ENCODE measurements around the gene KCNS1. TPM values are rescaled to one million over a fixed set of nuclear protein-coding genes. Genes with fewer than 3 reads are reported as not detected.

Gene KCNS1
- total RNA-seq, 1 experiment from 2014 or later, result not detected

- ATAC-seq (no peak), DNase-seq (no peak)
- Histone ChIP-seq H3K9ac (ENCODE audit: low read length) (no peak overlapping the region), H3K9me3 (ENCODE audit: low read length) (no peaks in the 10 kb centered on the region), H4K20me1 (ENCODE audit: low read length) (no peaks in the 10 kb centered on the region), H3K4me2 (ENCODE audit: low read length) (no peak overlapping the region), H3K79me2 (ENCODE audit: low read length) (no peaks in the 10 kb centered on the region), H2AFZ (ENCODE audit: low read length) (no peak overlapping the region), H3K36me3 (ENCODE audit: low read depth, low read length) (peaks cover 15% of the 10 kb centered on the region), H3K4me1 (ENCODE audit: insufficient read depth, low read length) (no peaks in the 10 kb centered on the region), H3K27me3 (ENCODE audit: low read length) (no peaks in the 10 kb centered on the region), H3K27ac (ENCODE audit: low read length) (no peak overlapping the region), H3F3A (ENCODE audit: low read length, unreplicated experiment) (no peaks in the 10 kb centered on the region), H3K4me3 (ENCODE audit: low read length) (no peak overlapping the region), H3K9me2 (replicated peaks; ENCODE audit: low read length) (no peaks in the 10 kb centered on the region)
- BruUV-seq (replicated peaks), result no TSS peak
- TF ChIP-seq EZH2phosphoT487 (IDR thresholded peaks at IDR 0.05; ENCODE audit: borderline replicate concordance, low read length) (no peak), EZH2 (IDR thresholded peaks at IDR 0.05; ENCODE audit: low read length, unreplicated experiment) (no peak), CTCF (conservative IDR thresholded peaks at IDR 0.05; ENCODE audit: low read depth, low read length) (no peak)
- intact Hi-C loops (cut with micrococcal nuclease), result no loop called here
- CTCF ChIA-PET, result interaction anchor here (0.9 kb wide), 1 partner anchor 246 kb away, joined by 3 read pairs; no protein-coding TSS in a partner anchor
- POLR2A ChIA-PET (ENCODE audit: unreplicated experiment), result no interaction called here
Measured at GRCh38 chr20:45077559-45077958, 23.4 kb downstream of the KCNS1 start.

GRCh38 chr20:45073221-45073620 is 27.7 kb downstream of the KCNS1 start:
- Histone ChIP-seq H3K27ac (ENCODE audit: low read length) (no peak overlapping the region), H3K9me2 (replicated peaks; ENCODE audit: low read length) (no peaks in the 10 kb centered on the region), H3K27me3 (ENCODE audit: low read length) (no peaks in the 10 kb centered on the region), H3F3A (ENCODE audit: low read length, unreplicated experiment) (no peaks in the 10 kb centered on the region), H3K4me1 (ENCODE audit: insufficient read depth, low read length) (peaks cover 5% of the 10 kb centered on the region; the same call in 1 of the 2 replicates), H4K20me1 (ENCODE audit: low read length) (no peaks in the 10 kb centered on the region), H3K9me3 (ENCODE audit: low read length) (no peaks in the 10 kb centered on the region), H3K4me2 (ENCODE audit: low read length) (no peak overlapping the region), H2AFZ (ENCODE audit: low read length) (no peak overlapping the region), H3K79me2 (ENCODE audit: low read length) (no peaks in the 10 kb centered on the region), H3K4me3 (ENCODE audit: low read length) (no peak overlapping the region), H3K9ac (ENCODE audit: low read length) (no peak overlapping the region), H3K36me3 (ENCODE audit: low read depth, low read length) (peaks cover 11% of the 10 kb centered on the region)
- DNase-seq (no peak), ATAC-seq (no peak)
- POLR2A ChIA-PET (ENCODE audit: unreplicated experiment), result no interaction called here
- intact Hi-C loops (cut with micrococcal nuclease), result no loop called here
- BruUV-seq (replicated peaks), result no TSS peak
- no peak for TF ChIP-seq EZH2 (IDR thresholded peaks at IDR 0.05; ENCODE audit: low read length, unreplicated experiment)
- TF ChIP-seq EZH2phosphoT487 (IDR thresholded peaks at IDR 0.05; ENCODE audit: borderline replicate concordance, low read length), result no peak
- no peak for TF ChIP-seq CTCF (conservative IDR thresholded peaks at IDR 0.05; ENCODE audit: low read depth, low read length)
- CTCF ChIA-PET, result no interaction called here

- Histone ChIP-seq H2AFZ (ENCODE audit: low read length) (no peak overlapping the region), H3F3A (ENCODE audit: low read length, unreplicated experiment) (no peaks in the 10 kb centered on the region), H3K4me2 (ENCODE audit: low read length) (no peak overlapping the region), H3K9ac (ENCODE audit: low read length) (no peak overlapping the region), H3K27ac (ENCODE audit: low read length) (no peak overlapping the region), H3K9me2 (replicated peaks; ENCODE audit: low read length) (no peaks in the 10 kb centered on the region), H3K36me3 (ENCODE audit: low read depth, low read length) (peaks cover 10% of the 10 kb centered on the region), H3K4me3 (ENCODE audit: low read length) (no peak overlapping the region), H4K20me1 (ENCODE audit: low read length) (no peaks in the 10 kb centered on the region), H3K4me1 (ENCODE audit: insufficient read depth, low read length) (peaks cover 8% of the 10 kb centered on the region; the same call in 1 of the 2 replicates), H3K9me3 (ENCODE audit: low read length) (no peaks in the 10 kb centered on the region), H3K27me3 (ENCODE audit: low read length) (no peaks in the 10 kb centered on the region), H3K79me2 (ENCODE audit: low read length) (no peaks in the 10 kb centered on the region)
- DNase-seq (no peak), ATAC-seq (no peak)
- ChIA-PET POLR2A (ENCODE audit: unreplicated experiment) (no interaction called here), CTCF (no interaction called here)
- intact Hi-C loops (cut with micrococcal nuclease), result no loop called here
- BruUV-seq (replicated peaks), result no TSS peak
- TF ChIP-seq EZH2 (IDR thresholded peaks at IDR 0.05; ENCODE audit: low read length, unreplicated experiment) (no peak), EZH2phosphoT487 (IDR thresholded peaks at IDR 0.05; ENCODE audit: borderline replicate concordance, low read length) (no peak), CTCF (conservative IDR thresholded peaks at IDR 0.05; ENCODE audit: low read depth, low read length) (no peak)
Measured at GRCh38 chr20:45072066-45072465, 28.9 kb downstream of the KCNS1 start.
